Kidney (tissue), 14 donors: Measurements from ENCODE around the gene PAIP2. TPM values are rescaled to one million over a fixed set of nuclear protein-coding genes. Genes with fewer than 3 reads are reported as not detected.

Source experiments
- DNase-seq, 5 donors: peaks; one replicate each; pipeline ENCODE4 v3.0.0-alpha.2; 2013 to 2020
- FAIRE-seq: peaks from 2 replicates; lab custom pipeline; 2012; peaks lifted over from hg19 to GRCh38; lab: Jason Lieb, UNC
- H3K27ac ChIP-seq, 2 donors: one replicate each; pipeline ENCODE4 v1.7.0; 2013; ENCODE audit warnings: low read depth in 2 of 2, low read length in 2 of 2, inconsistent platforms in 1 of 2
- H3K27me3 ChIP-seq: one replicate; pipeline ENCODE4 v1.7.1; 2013; ENCODE audit warnings: low read length, inconsistent platforms; ENCODE audit not compliant: control insufficient read depth, insufficient read depth
- H3K36me3 ChIP-seq, 3 donors: one replicate each; pipeline versions ENCODE4 v1.7.0 to v1.7.1; 2013; ENCODE audit warnings: low read length in 3 of 3, control low read depth in 1 of 3, inconsistent platforms in 1 of 3; ENCODE audit not compliant: insufficient read depth in 3 of 3, control insufficient read depth in 2 of 3
- H3K4me1 ChIP-seq, 3 donors: one replicate each; pipeline versions ENCODE4 v1.7.0 to v1.7.1; 2013; ENCODE audit warnings: low read length in 3 of 3, inconsistent platforms in 1 of 3, low read depth in 1 of 3; ENCODE audit not compliant: control insufficient read depth in 2 of 3, insufficient read depth in 2 of 3
- H3K4me3 ChIP-seq, 3 donors: one replicate each; pipeline versions ENCODE4 v1.7.0 to v1.8.1; 2013; ENCODE audit warnings: low read length in 3 of 3, control low read depth in 1 of 3, inconsistent platforms in 1 of 3
- H3K9ac ChIP-seq, 3 donors: one replicate each; pipeline versions ENCODE4 v1.7.0 to v1.7.1; 2013; ENCODE audit warnings: low read length in 3 of 3, control low read depth in 1 of 3, inconsistent platforms in 1 of 3
- H3K9me3 ChIP-seq, 3 donors: one replicate each; pipeline versions ENCODE4 v1.7.0 to v1.7.1; 2013; ENCODE audit warnings: low read length in 3 of 3, control low read depth in 1 of 3, inconsistent platforms in 1 of 3; ENCODE audit not compliant: control insufficient read depth in 2 of 3, insufficient read depth in 1 of 3
- intact Hi-C: fragments of 100-400 bp; cut with DNase I; formaldehyde crosslinking; loops from one replicate; pipeline ENCODE4 v1.11.1; 2022
- polyA plus RNA-seq: library from polyadenylated mRNA; stranded (reverse); fragments of 350-450 nt; fragmentation: Illumina TruSeq; extraction: RNeasy Lipid Tissue Mini Kit (QIAGEN cat#74804); gene quantifications from one replicate; pipeline ENCODE4 v1.2.3, GENCODE V29; 2014; ENCODE audit warnings: low read depth, low replicate concordance; ENCODE audit not compliant: insufficient read depth
- total RNA-seq: library from RNA; stranded (reverse); fragmentation: NEBNext Ultra II Directional; extraction: Animal tissue kit (Norgen Biotek cat#: 25700); gene quantifications from one replicate; pipeline ENCODE4 v1.2.1, GENCODE V29; 2021
- TF ChIP-seq, protein P1 (sequence below): IDR thresholded peaks from 3 replicates; pipeline ENCODE4 v1.5.1; 2012; ENCODE audit warnings: mild to moderate bottlenecking, moderate library complexity, borderline replicate concordance; ENCODE audit not compliant: insufficient read depth; ENCODE audit errors: extremely low read depth
- donor health status: control.
- donor health status: control.
- donor health status: control.
- donor health status: control.
- donor health status: control.
- donor health status: DM: yes; HTN: yes; CAD: no.
- donor health status: Normal renal cell carcinoma (clear cell type).

Gene PAIP2
- total and polyA plus RNA-seq, 2 donors from 2014 or later: 68.0 to 121 TPM

DNA sequence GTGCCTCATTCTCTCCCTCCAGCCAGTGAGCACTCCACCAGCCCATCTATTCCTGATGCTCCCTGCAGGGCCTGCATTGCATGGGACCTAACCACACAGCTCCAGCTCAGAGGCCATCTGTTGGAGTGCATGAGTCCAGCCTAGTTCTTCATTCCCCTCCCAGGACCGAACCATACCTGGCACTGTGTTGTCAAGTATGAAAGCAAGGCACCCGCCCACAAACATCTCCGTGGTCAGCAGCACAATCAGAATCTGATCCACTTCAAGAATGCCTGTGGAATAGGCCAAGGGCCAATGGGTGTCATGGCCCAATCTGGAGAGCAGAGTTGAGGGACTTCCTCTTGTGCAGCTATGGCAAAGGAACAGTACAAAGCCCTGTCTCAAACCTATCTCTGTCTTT is 35.6 kb downstream of the PAIP2 start:
- FAIRE-seq: no peak

DNA sequence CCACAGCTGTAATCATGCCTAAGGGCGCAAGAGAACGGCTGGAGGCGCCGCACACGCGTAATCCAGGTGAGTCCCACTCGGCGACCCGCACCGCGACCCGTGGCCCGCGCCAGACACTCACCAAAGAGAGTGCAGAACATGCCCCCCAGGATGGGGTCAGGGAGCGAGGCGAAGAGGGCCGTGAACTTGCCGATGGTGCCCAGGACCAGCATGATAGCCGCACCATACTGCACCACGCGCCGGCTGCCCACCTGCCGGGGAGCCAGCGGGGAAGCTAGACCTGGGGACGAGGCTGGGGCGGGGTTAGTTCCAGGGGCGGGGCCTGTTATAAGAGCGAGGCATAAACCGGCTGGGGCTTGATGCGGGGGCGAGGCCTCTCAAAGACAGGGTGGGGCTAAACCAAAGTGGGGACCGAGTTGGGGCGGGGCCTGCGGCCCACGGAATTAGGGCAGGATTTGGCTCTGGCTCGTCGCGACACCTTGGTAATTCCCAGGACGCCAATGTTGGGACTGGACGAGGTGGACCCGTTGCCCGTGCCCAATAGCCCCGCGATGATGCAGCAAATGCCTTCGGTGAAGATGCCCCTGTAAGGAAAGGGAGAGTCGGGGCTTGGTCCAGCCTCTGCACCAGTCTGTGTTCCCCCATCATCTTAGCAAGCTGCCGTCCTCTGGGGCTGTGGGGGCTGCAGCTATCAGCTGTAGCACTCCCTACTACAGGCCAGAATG is 36.6 kb downstream of the PAIP2 start:
- FAIRE-seq (no peak), DNase-seq (peak in 3 of 5 donors; percentile 31 to 73 (median 59))
- Histone ChIP-seq H3K9ac (no peak overlapping the region), H3K9me3 (no peaks in the 10 kb centered on the region), H3K27ac (no peak overlapping the region), H3K4me1 (peaks cover 0 to 5% (median 2%) of the 10 kb centered on the region in 3 donors), H3K27me3 (no peaks in the 10 kb centered on the region), H3K36me3 (peaks cover 0 to 17% (median 2%) of the 10 kb centered on the region in 3 donors), H3K4me3 (no peak overlapping the region)
- TF ChIP-seq, protein P1, sequence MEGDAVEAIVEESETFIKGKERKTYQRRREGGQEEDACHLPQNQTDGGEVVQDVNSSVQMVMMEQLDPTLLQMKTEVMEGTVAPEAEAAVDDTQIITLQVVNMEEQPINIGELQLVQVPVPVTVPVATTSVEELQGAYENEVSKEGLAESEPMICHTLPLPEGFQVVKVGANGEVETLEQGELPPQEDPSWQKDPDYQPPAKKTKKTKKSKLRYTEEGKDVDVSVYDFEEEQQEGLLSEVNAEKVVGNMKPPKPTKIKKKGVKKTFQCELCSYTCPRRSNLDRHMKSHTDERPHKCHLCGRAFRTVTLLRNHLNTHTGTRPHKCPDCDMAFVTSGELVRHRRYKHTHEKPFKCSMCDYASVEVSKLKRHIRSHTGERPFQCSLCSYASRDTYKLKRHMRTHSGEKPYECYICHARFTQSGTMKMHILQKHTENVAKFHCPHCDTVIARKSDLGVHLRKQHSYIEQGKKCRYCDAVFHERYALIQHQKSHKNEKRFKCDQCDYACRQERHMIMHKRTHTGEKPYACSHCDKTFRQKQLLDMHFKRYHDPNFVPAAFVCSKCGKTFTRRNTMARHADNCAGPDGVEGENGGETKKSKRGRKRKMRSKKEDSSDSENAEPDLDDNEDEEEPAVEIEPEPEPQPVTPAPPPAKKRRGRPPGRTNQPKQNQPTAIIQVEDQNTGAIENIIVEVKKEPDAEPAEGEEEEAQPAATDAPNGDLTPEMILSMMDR: no peak
- intact Hi-C loops: no loop called here

More for the DNA sequence above, 35.6 kb downstream of the PAIP2 start:
- Histone ChIP-seq H3K36me3 (peaks cover 0 to 17% (median 2%) of the 10 kb centered on the region in 3 donors), H3K27ac (no peak overlapping the region), H3K9ac (no peak overlapping the region), H3K4me1 (peaks cover 0 to 4% (median 0%) of the 10 kb centered on the region in 3 donors), H3K9me3 (no peaks in the 10 kb centered on the region), H3K4me3 (no peak overlapping the region), H3K27me3 (no peaks in the 10 kb centered on the region)
- no peak for DNase-seq
- intact Hi-C loops: no loop called here
- TF ChIP-seq, protein P1: no peak

DNA sequence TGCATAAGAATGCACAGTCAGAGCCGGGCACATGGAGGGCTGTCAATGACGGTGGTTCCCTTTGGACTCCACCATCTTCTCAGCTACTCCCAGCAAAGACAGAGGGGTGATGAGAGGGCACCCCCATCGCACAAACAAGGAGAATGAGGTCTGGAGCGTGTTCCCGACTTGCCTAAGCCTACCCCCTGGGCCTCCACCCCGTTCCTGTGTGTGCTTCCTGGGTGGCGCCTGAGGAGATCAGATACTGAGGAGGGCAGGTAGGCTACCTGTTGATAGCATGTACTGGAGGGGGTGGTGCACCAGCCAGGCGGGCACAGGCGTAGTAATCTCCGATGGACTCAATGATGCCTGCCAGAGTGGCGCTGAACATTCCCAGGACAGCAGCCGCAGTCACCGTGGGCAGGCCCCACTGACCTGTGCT is 37.3 kb downstream of the PAIP2 start:
- TF ChIP-seq, protein P1: no peak
- no peak for DNase-seq
- no peak overlapping the region for H3K27ac ChIP-seq
- no peak for FAIRE-seq
- peaks cover 0 to 17% (median 0%) of the 10 kb centered on the region in 3 donors for H3K36me3 ChIP-seq
- intact Hi-C loops: no loop called here
- H3K9ac ChIP-seq: no peak overlapping the region
- no peaks in the 10 kb centered on the region for H3K27me3 ChIP-seq
- no peak overlapping the region for H3K4me3 ChIP-seq
- H3K4me1 ChIP-seq: peaks cover 0 to 12% (median 9%) of the 10 kb centered on the region in 3 donors
- H3K9me3 ChIP-seq: no peaks in the 10 kb centered on the region
